Epithelial cell of esophagus (primary cell): Measurements from ENCODE around the gene UROC1.

Source experiments
- DNase-seq: peaks from one replicate; pipeline ENCODE4 v3.0.0; 2010; ENCODE audit warnings: low read depth
- H3K4me3 ChIP-seq: 2 replicates; pipeline ENCODE4 v1.5.1; 2011; ENCODE audit warnings: mild to moderate bottlenecking, low read length, control low read depth
- CTCF ChIP-seq: IDR thresholded peaks from 2 replicates; pipeline ENCODE4 v1.5.1; 2011; ENCODE audit warnings: low read depth, mild to moderate bottlenecking, low read length, control low read depth, inconsistent platforms; ENCODE audit not compliant: insufficient read depth; ENCODE audit errors: missing control alignments

Gene UROC1

GRCh38 chr3:126555795-126556636, 38.4 kb upstream of the UROC1 start:
- no peak for TF ChIP-seq CTCF
- no peak for DNase-seq
- no peak overlapping the region for H3K4me3 ChIP-seq

GRCh38 chr3:126554560-126555525, 37.3 kb upstream of the UROC1 start:
- H3K4me3 ChIP-seq: no peak overlapping the region
- DNase-seq: no peak
- TF ChIP-seq CTCF: no peak

GRCh38 chr3:126553284-126554084, 35.9 kb upstream of the UROC1 start:
- H3K4me3 ChIP-seq: no peak overlapping the region
- no peak for DNase-seq
- TF ChIP-seq CTCF: no peak

- no peak for TF ChIP-seq CTCF
- no peak for DNase-seq
- H3K4me3 ChIP-seq: no peak overlapping the region
These were observed 35.2 kb upstream of the UROC1 start for GRCh38 chr3:126552688-126553283.

- DNase-seq: no peak
- TF ChIP-seq CTCF: no peak
- H3K4me3 ChIP-seq: no peak overlapping the region
These were observed 34.5 kb upstream of the UROC1 start for GRCh38 chr3:126551839-126552687.
